Activated CD4-positive, alpha-beta T cell treated with anti-CD3 and anti-CD28 coated beads, Interleukin-2, amount 50 U/mL, for 1 hour (primary cell): ENCODE results near the gene B3GNT9.

ENCODE experiments used
- DNase-seq: peaks from one replicate; pipeline ENCODE4 v3.0.0-alpha.2; 2020

B3GNT9 gene, protein sequence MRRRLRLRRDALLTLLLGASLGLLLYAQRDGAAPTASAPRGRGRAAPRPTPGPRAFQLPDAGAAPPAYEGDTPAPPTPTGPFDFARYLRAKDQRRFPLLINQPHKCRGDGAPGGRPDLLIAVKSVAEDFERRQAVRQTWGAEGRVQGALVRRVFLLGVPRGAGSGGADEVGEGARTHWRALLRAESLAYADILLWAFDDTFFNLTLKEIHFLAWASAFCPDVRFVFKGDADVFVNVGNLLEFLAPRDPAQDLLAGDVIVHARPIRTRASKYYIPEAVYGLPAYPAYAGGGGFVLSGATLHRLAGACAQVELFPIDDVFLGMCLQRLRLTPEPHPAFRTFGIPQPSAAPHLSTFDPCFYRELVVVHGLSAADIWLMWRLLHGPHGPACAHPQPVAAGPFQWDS

GRCh38 chr16:67150833-67151396, at the start of gene B3GNT9:
TSS of gene B3GNT9 (minus strand) at chr16:67150998. CDS start at chr16:67150485, 513 bp downstream.
- DNase-seq = no peak

GRCh38 chr16:67200491-67200890, 49.7 kb upstream of the B3GNT9 start:
- DNase-seq = no peak

DNA sequence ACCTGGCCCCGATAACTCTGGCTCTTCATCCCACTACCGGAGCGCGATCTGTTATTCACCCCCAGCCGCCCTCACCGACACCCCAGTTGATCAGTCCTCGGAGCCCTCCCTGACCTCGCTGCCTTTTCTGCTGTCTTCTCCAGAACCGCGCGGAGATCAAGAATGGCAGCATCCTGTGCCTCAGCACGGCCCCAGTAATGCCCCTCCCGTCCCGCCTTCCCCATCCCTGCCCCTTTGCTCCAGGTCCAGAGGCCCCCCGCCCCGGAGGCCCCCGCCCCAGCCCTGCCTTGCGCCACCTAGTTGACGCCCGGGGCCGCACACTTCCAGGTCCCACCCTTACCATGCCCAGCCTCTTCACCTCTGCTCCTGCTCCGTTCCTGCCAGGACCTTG, 49.0 kb upstream of the B3GNT9 start:
- DNase-seq = no peak

DNA sequence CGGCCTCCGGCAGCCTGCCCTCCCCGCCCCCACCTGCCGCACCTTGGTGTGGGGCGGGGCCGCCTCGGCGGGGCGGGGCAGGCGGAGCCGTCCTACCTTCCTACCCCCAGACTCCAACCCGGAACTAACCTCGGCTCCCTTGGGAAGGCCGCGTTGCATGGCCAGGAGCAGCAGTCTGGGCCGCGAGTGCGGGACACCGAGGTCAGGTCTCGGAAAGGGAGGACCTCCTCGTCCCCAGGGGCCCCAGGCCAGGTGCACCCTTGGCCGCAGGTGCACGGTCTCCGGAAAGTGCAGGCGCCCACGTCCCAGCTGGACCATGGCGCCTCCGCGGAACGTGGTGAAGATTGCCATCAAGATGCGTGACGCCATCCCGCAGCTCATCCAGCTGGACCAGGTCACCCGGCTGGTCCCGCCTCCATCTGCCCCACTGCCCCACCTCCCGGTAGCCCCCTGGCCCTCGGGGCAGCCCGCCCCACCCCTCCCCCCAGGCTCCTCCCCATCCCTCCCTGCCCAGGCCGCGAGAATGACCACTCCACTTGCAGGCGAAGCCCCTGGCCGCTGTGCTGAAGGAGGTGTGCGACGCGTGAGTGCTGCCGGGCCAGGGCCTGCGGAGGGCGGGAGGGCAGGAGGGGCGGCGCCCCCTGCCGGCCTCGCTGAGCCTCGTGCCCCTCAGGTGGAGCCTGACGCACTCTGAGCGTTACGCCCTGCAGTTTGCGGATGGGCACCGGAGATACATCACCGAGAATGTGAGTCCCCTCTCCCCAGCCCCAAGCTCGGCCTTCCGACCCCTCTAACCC, 48.4 kb upstream of the B3GNT9 start, which contains the start of gene ELMO3:
Gene ELMO3, plus strand, starts transcription at position 121 of the 797 bp plus-strand sequence. Its CDS starts 196 bp downstream, at position 317.
- DNase-seq = no peak

DNA sequence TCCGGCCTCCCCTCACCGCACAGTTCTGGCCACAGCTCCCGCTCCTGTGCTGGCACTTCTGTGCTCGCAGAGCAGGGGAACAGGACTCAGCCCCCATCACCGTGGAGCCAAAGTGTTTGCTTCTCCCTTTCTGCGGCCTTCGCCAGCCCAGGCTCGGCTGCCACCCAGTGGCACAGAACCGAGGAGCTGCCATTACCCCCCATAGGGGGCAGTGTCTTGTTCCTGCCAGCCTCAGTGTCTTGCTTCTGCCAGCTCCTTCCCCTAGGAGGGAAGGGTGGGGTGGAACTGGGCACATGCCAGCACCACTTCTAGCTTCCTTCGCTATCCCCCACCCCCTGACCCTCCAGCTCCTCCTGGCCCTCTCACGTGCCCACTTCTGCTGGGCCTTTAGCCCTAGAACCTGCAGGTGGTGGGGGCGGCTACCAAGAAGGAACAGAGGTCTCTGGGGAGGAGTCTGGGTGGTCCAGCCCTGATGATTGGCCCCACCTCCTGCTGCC, 47.5 kb upstream of the B3GNT9 start:
- DNase-seq = no peak

DNA sequence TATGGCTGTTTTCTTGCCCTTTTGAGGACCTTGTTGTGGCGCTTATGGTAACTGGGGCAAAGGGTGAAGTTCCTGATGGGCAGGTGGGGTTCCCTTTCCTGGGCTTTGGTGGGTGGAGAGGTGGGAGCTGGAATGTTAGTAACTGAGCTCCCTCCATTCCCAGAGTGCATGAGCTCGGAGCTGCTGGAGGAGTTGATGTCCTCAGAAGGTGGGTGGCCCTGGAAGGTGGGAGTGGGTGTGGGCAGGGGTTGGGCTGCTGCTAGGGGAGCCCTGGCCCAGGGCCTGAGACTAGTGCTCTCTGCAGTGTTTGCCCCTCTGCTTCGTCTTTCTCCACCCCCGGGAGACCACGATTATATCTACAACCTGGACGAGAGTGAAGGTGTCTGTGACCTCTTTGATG, 46.9 kb upstream of the B3GNT9 start:
- no peak for DNase-seq

GRCh38 chr16:67196881-67197280, 46.1 kb upstream of the B3GNT9 start:
- DNase-seq = no peak

DNA sequence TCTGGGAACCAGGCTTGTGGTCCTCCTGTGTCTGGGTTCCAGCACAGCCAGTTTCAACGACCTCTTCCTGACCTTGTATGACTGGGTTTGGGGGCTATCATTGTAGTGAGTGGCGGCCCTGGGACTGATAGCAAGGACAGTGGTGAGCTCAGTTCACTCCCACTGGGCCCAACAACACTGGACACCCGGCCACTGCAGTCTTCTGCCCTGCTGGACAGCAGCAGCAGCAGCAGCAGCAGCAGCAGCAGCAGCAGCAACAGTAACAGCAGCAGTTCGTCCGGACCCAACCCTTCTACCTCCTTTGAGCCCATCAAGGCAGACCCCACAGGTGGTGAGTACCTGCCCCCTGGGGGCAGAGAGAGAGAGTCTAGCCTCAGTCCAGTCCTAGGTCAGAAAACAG, 44.9 kb upstream of the B3GNT9 start:
- DNase-seq = no peak

GRCh38 chr16:67194260-67194659, 43.5 kb upstream of the B3GNT9 start:
- no peak for DNase-seq

GRCh38 chr16:67193536-67193935, 42.7 kb upstream of the B3GNT9 start:
- no peak for DNase-seq

GRCh38 chr16:67192781-67193361, 42.1 kb upstream of the B3GNT9 start:
- DNase-seq = no peak

DNA sequence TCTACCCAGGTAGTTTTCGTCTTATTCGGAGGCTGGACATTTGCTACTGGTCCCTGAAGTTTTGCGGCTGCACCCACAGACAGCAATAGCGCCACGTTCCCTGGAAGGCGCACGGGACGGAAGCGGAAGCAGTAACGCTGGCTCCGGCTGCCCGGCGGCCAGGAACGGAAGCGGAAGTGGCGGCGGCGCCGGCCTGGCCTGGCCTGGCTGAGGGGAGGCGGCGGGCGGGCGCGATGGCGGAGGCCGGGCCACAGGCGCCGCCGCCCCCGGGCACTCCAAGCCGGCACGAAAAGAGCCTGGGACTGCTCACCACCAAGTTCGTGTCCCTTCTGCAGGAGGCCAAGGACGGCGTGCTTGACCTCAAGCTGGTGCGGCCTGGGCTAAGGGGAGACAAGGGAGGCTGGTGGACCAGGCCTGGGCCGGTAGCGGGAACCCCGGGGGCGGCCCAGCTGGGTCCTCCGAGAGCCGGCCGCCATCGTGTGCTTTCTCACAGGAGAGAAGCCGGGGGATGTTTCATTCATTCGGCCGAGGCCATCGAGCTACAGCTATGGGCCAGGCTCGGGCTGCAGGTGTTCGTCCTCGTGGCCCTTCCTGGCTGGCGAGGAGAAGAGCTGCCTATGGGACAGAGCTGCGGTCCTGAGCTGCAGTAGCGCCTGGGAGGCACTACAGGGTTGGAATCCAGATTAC, 41.3 kb upstream of the B3GNT9 start, which contains the start of gene E2F4:
Gene E2F4, plus strand, starts transcription at position 161 of the 687 bp plus-strand sequence. Its CDS starts 73 bp downstream, at position 234.
- peak; percentile 82 for DNase-seq

GRCh38 chr16:67191411-67191994, 40.7 kb upstream of the B3GNT9 start:
- DNase-seq = no peak

DNA sequence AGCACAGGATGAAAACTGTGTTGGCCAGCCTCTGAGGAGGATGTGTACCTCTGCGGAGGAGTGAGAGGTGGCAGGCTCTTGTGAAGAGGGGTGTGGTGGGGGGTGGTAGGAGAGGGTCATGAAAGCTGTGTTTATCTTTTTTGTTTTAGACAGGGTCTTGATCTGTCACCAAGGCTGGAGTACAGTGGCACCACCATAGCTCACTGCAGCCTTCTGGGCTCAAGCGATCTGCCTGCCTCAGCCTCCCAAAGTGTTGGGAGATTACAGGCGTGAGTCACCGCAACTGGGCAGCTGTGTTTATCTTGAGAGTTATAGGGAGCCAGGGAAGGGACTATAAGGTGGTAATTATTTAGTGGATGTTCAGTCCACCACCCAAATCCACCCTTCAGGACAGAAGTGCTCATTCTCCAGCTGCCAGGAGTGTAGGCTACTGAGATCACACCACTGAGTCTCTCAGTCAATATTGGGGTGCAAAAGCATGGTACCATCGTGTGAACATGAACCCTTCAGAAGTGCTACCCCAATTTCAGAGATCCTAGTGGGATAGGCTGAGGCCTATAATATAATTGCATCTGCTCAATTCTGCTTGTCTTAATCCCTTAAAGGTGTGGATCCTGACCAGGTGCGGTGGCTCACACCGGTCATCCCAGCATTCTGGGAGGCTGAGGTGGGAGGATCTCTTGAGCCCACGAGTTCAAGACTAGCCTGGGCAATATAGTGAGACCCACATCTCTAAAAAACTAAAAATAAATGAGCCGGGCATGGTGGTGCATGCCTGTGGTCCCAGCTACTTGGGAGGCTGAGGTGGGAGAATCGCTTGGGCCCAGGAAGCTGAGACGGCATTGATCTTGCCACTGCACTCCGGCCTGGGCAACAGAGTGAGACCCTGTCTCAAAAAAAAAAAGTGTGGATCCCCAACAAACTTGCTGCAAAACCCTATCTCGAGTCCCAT, 39.9 kb upstream of the B3GNT9 start:
- no peak for DNase-seq

DNA sequence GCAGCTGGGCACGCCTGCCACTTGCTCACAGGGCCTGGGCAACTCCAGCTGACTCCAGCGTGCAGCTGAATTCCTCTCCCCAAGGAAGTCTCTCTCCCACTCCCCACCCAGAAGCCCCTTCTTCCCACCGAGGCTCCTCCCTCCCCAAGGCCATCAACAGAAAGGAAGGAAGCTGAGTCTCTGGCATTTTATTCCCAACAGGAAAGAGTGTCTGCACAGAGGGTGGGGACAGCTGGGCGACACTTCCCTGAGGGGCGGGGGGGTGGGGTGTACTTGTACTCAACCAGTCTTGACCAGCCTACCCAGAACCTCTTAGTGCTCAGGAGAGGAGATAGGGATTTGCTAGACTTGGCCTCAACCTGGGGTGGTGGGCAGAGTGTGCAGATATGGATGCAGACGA, 39.2 kb upstream of the B3GNT9 start, which contains the start of gene EXOC3L1:
Gene EXOC3L1, minus strand, starts transcription at position 96 of the 400 bp plus-strand sequence. CDS start 460 bp downstream, outside the sequence.
- no peak for DNase-seq

DNA sequence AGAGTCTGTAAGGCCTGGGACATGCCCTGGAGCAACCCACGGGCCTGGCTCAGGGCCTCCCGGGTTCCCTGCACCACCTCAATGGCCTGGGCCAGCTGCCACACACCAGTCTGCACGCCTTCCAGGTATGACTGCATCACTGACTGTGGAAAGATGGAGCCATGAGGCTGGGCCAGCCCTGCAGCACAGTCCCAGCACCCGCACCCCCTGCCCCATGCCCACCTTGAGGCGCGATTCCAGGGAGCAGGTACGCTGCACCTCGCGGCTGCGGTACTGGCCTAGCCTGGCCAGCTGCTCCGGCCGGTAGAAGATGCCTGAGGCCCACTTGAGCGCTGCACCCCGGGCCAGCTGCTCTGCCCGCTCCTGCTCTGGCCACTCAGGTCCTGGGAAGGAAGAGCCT, 38.0 kb upstream of the B3GNT9 start:
- no peak for DNase-seq

GRCh38 chr16:67188323-67188722, 37.5 kb upstream of the B3GNT9 start:
- no peak for DNase-seq

GRCh38 chr16:67187175-67187890, 36.5 kb upstream of the B3GNT9 start:
- no peak for DNase-seq

- no peak for DNase-seq
Observed at GRCh38 chr16:67186550-67186950, 35.8 kb upstream of the B3GNT9 start.

DNA sequence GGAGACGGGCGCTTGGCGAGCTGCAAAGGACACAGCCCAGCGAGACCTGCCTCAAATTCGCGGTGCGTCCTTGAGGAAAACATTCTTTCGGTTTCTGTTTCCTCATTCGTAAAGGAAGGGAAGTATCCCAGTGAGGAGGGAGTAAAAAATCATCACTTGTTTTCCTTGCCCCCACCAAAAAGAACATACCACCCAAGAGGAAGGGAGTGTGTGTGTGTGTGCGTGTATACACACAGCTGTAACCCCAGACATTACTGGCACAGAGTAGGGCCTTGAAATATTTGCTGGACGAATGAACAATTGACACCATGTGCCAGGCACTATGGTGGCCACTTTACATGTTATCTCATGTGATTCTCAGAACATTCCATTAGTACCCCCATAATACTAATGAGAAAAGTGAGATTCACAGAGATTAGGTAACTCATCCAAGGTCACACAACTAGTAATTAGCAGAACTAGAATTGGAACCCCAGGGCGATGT, 34.9 kb upstream of the B3GNT9 start:
- DNase-seq = no peak
